Measurements from ENCODE around the gene DOCK1.
"Not testable (repeated sequence)": the region's sequence is repeated elsewhere in the genome, so short reads cannot be mapped to it uniquely, and the experiment has no call there.

Gene DOCK1

DNA sequence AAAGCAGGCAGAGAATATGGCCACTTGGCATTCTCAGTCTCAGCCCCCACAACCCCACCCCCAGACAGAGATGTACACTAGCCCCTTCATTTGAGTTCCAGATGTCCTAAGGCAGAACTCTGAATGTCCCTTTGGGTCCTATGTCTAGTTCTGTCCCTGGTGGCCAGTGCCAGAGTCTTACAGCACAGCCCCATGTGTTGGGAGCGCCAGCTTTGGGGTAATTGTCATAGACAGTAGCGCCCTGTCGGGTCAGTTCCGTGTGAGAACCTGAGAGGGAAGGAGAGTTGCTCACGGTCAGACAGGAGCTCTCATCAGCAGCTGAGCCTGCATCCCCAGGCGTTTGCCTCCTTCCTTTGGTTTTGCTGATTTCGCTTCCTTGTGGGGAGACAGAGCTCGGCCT lies 386.1 kb downstream of the DOCK1 start:
- Histone ChIP-seq H3K27ac (no peak overlapping the region), H3K36me3 (no peaks in the 10 kb centered on the region), H3K4me3 (ENCODE audit: low read depth, low read length) (no peak overlapping the region), H3K9me3 (ENCODE audit: severe bottlenecking) (no peaks in the 10 kb centered on the region), H3K27me3 (ENCODE audit: insufficient read depth, low read depth, severe bottlenecking) (no peaks in the 10 kb centered on the region)
- TF ChIP-seq, protein P1, sequence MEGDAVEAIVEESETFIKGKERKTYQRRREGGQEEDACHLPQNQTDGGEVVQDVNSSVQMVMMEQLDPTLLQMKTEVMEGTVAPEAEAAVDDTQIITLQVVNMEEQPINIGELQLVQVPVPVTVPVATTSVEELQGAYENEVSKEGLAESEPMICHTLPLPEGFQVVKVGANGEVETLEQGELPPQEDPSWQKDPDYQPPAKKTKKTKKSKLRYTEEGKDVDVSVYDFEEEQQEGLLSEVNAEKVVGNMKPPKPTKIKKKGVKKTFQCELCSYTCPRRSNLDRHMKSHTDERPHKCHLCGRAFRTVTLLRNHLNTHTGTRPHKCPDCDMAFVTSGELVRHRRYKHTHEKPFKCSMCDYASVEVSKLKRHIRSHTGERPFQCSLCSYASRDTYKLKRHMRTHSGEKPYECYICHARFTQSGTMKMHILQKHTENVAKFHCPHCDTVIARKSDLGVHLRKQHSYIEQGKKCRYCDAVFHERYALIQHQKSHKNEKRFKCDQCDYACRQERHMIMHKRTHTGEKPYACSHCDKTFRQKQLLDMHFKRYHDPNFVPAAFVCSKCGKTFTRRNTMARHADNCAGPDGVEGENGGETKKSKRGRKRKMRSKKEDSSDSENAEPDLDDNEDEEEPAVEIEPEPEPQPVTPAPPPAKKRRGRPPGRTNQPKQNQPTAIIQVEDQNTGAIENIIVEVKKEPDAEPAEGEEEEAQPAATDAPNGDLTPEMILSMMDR (IDR thresholded peaks at IDR 0.05; ENCODE audit: low read depth, low read length): no peak
- no peak for DNase-seq

DNA sequence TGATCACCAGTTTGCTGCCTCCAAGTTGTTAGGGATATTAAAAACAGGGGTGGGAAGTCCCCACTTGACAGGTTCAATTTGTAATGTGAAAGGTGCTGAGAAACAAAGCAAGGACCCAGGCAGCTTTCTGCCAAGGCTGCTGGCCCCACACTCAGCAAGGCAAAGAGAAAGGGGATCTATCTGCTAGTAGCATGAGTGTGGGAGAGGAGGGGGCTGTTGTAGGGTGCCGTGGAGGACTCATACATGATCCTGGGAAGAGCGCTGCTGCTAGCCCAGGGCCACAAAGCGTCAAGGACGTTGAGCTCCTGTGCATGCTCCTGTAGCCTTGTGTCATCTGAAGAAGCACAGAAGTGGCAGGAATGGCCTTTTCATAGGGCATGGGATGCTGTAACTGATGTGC lies 387.7 kb downstream of the DOCK1 start:
- no peak overlapping the region for H3K27ac ChIP-seq
- no peak for DNase-seq
- H3K9me3 ChIP-seq (ENCODE audit: severe bottlenecking): no peaks in the 10 kb centered on the region
- TF ChIP-seq, protein P1 (IDR thresholded peaks at IDR 0.05; ENCODE audit: low read depth, low read length): no peak
- no peak overlapping the region for H3K4me3 ChIP-seq (ENCODE audit: low read depth, low read length)
- no peaks in the 10 kb centered on the region for H3K27me3 ChIP-seq (ENCODE audit: insufficient read depth, low read depth, severe bottlenecking)
- H3K36me3 ChIP-seq: no peaks in the 10 kb centered on the region

DNA sequence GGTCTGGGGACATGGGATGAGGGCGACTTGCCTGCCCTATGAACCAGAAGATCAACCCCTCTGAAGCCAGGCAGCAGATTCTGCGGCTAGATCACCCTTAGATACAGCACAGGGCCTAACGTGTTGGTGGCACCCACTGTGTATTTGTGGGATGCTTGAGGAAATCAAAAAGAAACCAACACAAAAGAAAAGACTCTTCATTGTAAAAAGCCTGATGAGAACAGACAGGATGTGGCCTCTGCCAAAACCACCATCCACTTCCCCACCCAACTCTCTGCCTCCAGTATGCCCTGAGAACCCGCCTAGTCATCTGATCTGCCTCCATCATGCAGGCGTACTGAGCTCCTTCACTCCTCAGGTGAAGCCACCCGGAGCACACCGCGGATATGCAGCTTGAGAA lies 388.4 kb downstream of the DOCK1 start:
- H3K27ac ChIP-seq: no peak overlapping the region
- H3K4me3 ChIP-seq (ENCODE audit: low read depth, low read length): no peak overlapping the region
- TF ChIP-seq, protein P1 (IDR thresholded peaks at IDR 0.05; ENCODE audit: low read depth, low read length): no peak
- H3K36me3 ChIP-seq: no peaks in the 10 kb centered on the region
- no peak for DNase-seq
- no peaks in the 10 kb centered on the region for H3K27me3 ChIP-seq (ENCODE audit: insufficient read depth, low read depth, severe bottlenecking)
- H3K9me3 ChIP-seq (ENCODE audit: severe bottlenecking): no peaks in the 10 kb centered on the region

DNA sequence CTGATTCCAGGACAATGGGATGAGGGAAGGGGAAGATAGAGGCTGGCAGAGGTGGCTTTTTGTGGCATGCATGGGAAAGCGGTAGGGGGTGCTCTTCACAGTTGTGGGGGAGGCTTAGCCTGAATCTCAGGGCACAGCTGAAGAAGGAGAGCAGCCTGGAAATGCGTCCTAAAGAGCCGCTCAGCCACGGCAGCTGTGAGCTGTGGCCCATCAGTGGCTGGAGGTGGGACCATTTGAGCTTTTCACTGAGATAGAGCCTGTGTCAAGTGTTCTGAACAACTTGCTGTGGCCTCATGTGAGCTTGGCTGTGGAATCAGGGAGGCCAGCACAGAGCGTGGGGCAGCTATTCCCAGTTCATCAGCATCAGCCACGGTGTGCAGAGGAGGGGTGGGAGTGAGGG lies 391.5 kb downstream of the DOCK1 start:
- Histone ChIP-seq H3K27me3 (ENCODE audit: insufficient read depth, low read depth, severe bottlenecking) (no peaks in the 10 kb centered on the region), H3K27ac (no peak overlapping the region), H3K36me3 (no peaks in the 10 kb centered on the region), H3K9me3 (ENCODE audit: severe bottlenecking) (no peaks in the 10 kb centered on the region), H3K4me3 (ENCODE audit: low read depth, low read length) (no peak overlapping the region)
- TF ChIP-seq, protein P1 (IDR thresholded peaks at IDR 0.05; ENCODE audit: low read depth, low read length): no peak
- no peak for DNase-seq

- Histone ChIP-seq H3K36me3 (no peaks in the 10 kb centered on the region), H3K27ac (no peak overlapping the region), H3K27me3 (ENCODE audit: insufficient read depth, low read depth, severe bottlenecking) (no peaks in the 10 kb centered on the region), H3K4me3 (ENCODE audit: low read depth, low read length) (no peak overlapping the region), H3K9me3 (ENCODE audit: severe bottlenecking) (no peaks in the 10 kb centered on the region)
- TF ChIP-seq, protein P1 (IDR thresholded peaks at IDR 0.05; ENCODE audit: low read depth, low read length): no peak
- no peak for DNase-seq
These were observed 393.2 kb downstream of the DOCK1 start for GRCh38 chr10:127298381-127298780.

- not testable (repeated sequence) for DNase-seq; H3K9me3 ChIP-seq (ENCODE audit: severe bottlenecking); H3K27me3 ChIP-seq (ENCODE audit: insufficient read depth, low read depth, severe bottlenecking); H3K4me3 ChIP-seq (ENCODE audit: low read depth, low read length); H3K27ac ChIP-seq; H3K36me3 ChIP-seq
These were observed 394.0 kb downstream of the DOCK1 start for GRCh38 chr10:127299192-127299591.

All from WERI-Rb-1 (cell line).